Neural crest cell (in vitro differentiated cells): ENCODE results near the gene PCNT. TPM values are rescaled to one million over a fixed set of nuclear protein-coding genes. Genes with fewer than 3 reads are reported as not detected.
A peak's percentile ranks its signal among the peaks of the same experiment; 100 is the strongest.

Experiments
- DNase-seq: peaks from one replicate; pipeline ENCODE4 v3.0.0; 2021; ENCODE audit warnings: low read depth, mixed read lengths, low spot score
- H3K27ac Mint-ChIP-seq: one replicate; pipeline ENCODE4 v1.8.0; 2021; ENCODE audit warnings: mild to moderate bottlenecking, mixed read lengths; ENCODE audit not compliant: unreplicated experiment
- H3K27me3 Mint-ChIP-seq: 2 replicates; pipeline ENCODE4 v1.8.0; 2021; ENCODE audit warnings: low read depth, mild to moderate bottlenecking, mixed read lengths
- H3K36me3 Mint-ChIP-seq: 2 replicates; pipeline ENCODE4 v1.8.0; 2021; ENCODE audit warnings: low read depth, mild to moderate bottlenecking, mixed read lengths
- H3K4me1 Mint-ChIP-seq: 2 replicates; pipeline ENCODE4 v1.8.0; 2021; ENCODE audit warnings: mixed read lengths
- H3K4me3 Mint-ChIP-seq: one replicate; pipeline ENCODE4 v1.8.0; 2021; ENCODE audit warnings: mild to moderate bottlenecking, mixed read lengths
- H3K9me3 Mint-ChIP-seq: 2 replicates; pipeline ENCODE4 v1.8.0; 2021; ENCODE audit warnings: mixed read lengths
- CTCF ChIP-seq: fragments of 200-600 bp; sonication (generic); conservative IDR thresholded peaks from 2 replicates; pipeline ENCODE4 v1.5.0; 2021; ENCODE audit warnings: antibody characterized with exemption, mild to moderate bottlenecking
- total RNA-seq: library from RNA; stranded (reverse); gene quantifications from 2 replicates; pipeline ENCODE4 v1.2.1, GENCODE V29; 2021

Gene PCNT
- total RNA-seq, 1 donor from 2014 or later: 60.4 TPM

- Mint-ChIP-seq H3K36me3 (peaks cover 21% of the 10 kb centered on the region), H3K9me3 (no peaks in the 10 kb centered on the region), H3K27ac (no peak overlapping the region), H3K27me3 (no peaks in the 10 kb centered on the region), H3K4me1 (no peaks in the 10 kb centered on the region), H3K4me3 (no peak overlapping the region)
- DNase-seq: no peak
- no peak for TF ChIP-seq CTCF
Observed at GRCh38 chr21:46363698-46364097, 39.7 kb downstream of the PCNT start.

GRCh38 chr21:46366091-46366490 lies 42.1 kb downstream of the PCNT start:
- no peak overlapping the region for H3K27ac Mint-ChIP-seq
- peaks cover 21% of the 10 kb centered on the region for H3K36me3 Mint-ChIP-seq
- H3K9me3 Mint-ChIP-seq: no peaks in the 10 kb centered on the region
- H3K4me3 Mint-ChIP-seq: no peak overlapping the region
- DNase-seq: no peak
- no peaks in the 10 kb centered on the region for H3K4me1 Mint-ChIP-seq
- no peak for TF ChIP-seq CTCF
- no peaks in the 10 kb centered on the region for H3K27me3 Mint-ChIP-seq

GRCh38 chr21:46366561-46366960 lies 42.6 kb downstream of the PCNT start:
- H3K27ac Mint-ChIP-seq: no peak overlapping the region
- DNase-seq: no peak
- no peaks in the 10 kb centered on the region for H3K4me1 Mint-ChIP-seq
- peaks cover 18% of the 10 kb centered on the region for H3K36me3 Mint-ChIP-seq
- TF ChIP-seq CTCF: no peak
- no peaks in the 10 kb centered on the region for H3K27me3 Mint-ChIP-seq
- H3K9me3 Mint-ChIP-seq: no peaks in the 10 kb centered on the region
- H3K4me3 Mint-ChIP-seq: no peak overlapping the region

GRCh38 chr21:46366966-46367365 lies 43.0 kb downstream of the PCNT start:
- Mint-ChIP-seq H3K4me1 (no peaks in the 10 kb centered on the region), H3K9me3 (no peaks in the 10 kb centered on the region), H3K4me3 (no peak overlapping the region), H3K36me3 (peaks cover 22% of the 10 kb centered on the region), H3K27me3 (no peaks in the 10 kb centered on the region), H3K27ac (no peak overlapping the region)
- no peak for DNase-seq
- no peak for TF ChIP-seq CTCF

- Mint-ChIP-seq H3K9me3 (no peaks in the 10 kb centered on the region), H3K4me1 (no peaks in the 10 kb centered on the region), H3K4me3 (no peak overlapping the region), H3K27ac (peak overlapping the region; percentile 31), H3K27me3 (no peaks in the 10 kb centered on the region), H3K36me3 (peaks cover 21% of the 10 kb centered on the region)
- no peak for DNase-seq
- TF ChIP-seq CTCF: no peak
Observed at GRCh38 chr21:46368533-46369285, 44.8 kb downstream of the PCNT start.
